Activated T-helper 17 cell treated with anti-CD3 and anti-CD28 coated beads, Interleukin-2, amount 50 U/mL, for 72 hours (primary cell): ENCODE data around the gene ZNF521. TPM values are rescaled to one million over a fixed set of nuclear protein-coding genes. Genes with fewer than 3 reads are reported as not detected.

Experiments
- ATAC-seq: fragments of 150-1000 bp; cut with Tn5 transposase; replicated peaks from 2 replicates; pipeline ENCODE4 v1.10.0; 2021; ENCODE audit warnings: mild to moderate bottlenecking, moderate library complexity
- H3K27ac Mint-ChIP-seq: one replicate; pipeline ENCODE4 v1.8.0; 2022; ENCODE audit warnings: mixed read lengths
- H3K27me3 Mint-ChIP-seq: one replicate; pipeline ENCODE4 v1.8.0; 2022; ENCODE audit warnings: mixed read lengths
- H3K36me3 Mint-ChIP-seq: one replicate; pipeline ENCODE4 v1.8.0; 2022; ENCODE audit warnings: low read depth, mild to moderate bottlenecking, mixed read lengths
- H3K4me1 Mint-ChIP-seq: one replicate; pipeline ENCODE4 v1.8.0; 2022; ENCODE audit warnings: mixed read lengths
- H3K4me3 Mint-ChIP-seq: one replicate; pipeline ENCODE4 v1.8.0; 2022; ENCODE audit warnings: mild to moderate bottlenecking, mixed read lengths
- H3K9me3 Mint-ChIP-seq: one replicate; pipeline ENCODE4 v1.8.0; 2022; ENCODE audit warnings: mixed read lengths
- total RNA-seq, 2 donors: library from RNA; stranded (reverse); gene quantifications; one replicate each; pipeline ENCODE4 v1.2.3, GENCODE V29; 2022

Gene ZNF521
- total RNA-seq, 2 donors from 2014 or later, result not detected

GRCh38 chr18:25019931-25020330, 332.0 kb downstream of the ZNF521 start:
- Mint-ChIP-seq H3K4me3 (no peak overlapping the region), H3K4me1 (no peaks in the 10 kb centered on the region), H3K36me3 (no peaks in the 10 kb centered on the region), H3K27ac (no peak overlapping the region), H3K9me3 (peaks cover 13% of the 10 kb centered on the region), H3K27me3 (peaks cover 5% of the 10 kb centered on the region)
- no peak for ATAC-seq

GRCh38 chr18:25019086-25019860, 332.7 kb downstream of the ZNF521 start:
- Mint-ChIP-seq H3K36me3 (no peaks in the 10 kb centered on the region), H3K27me3 (peaks cover 7% of the 10 kb centered on the region), H3K9me3 (peaks cover 15% of the 10 kb centered on the region), H3K4me1 (no peaks in the 10 kb centered on the region), H3K4me3 (no peak overlapping the region), H3K27ac (no peak overlapping the region)
- ATAC-seq, result no peak

GRCh38 chr18:25016666-25017065, 335.3 kb downstream of the ZNF521 start:
- Mint-ChIP-seq H3K4me3 (no peak overlapping the region), H3K36me3 (no peaks in the 10 kb centered on the region), H3K4me1 (no peaks in the 10 kb centered on the region), H3K27me3 (peaks cover 7% of the 10 kb centered on the region), H3K9me3 (peaks cover 12% of the 10 kb centered on the region), H3K27ac (no peak overlapping the region)
- ATAC-seq, result no peak

DNA sequence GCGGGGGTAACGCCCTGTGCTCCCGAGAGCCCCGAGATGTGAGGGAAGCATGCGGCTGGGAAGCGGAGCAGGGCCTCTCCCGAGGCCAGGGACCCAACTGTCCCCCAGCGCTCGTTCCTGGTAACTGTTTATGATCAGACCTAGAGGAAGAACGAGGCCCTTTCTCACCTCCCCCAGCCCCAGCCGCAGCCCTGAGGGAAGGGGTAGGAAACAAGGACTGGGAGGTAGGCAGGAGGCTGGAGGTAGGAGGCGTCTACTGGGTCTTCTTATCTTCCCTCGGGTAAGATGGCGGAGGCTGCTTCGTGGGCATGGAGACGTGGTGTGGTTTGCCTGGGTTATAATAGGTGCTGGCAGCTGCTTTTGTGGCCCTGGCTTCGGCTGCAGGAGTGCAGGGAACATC, 335.8 kb downstream of the ZNF521 start:
- Mint-ChIP-seq H3K27me3 (peaks cover 7% of the 10 kb centered on the region), H3K4me3 (no peak overlapping the region), H3K27ac (no peak overlapping the region), H3K36me3 (no peaks in the 10 kb centered on the region), H3K9me3 (peaks cover 12% of the 10 kb centered on the region), H3K4me1 (no peaks in the 10 kb centered on the region)
- no peak for ATAC-seq
